IMR-90 (cell line): ENCODE results near the gene KCNJ6. TPM values are rescaled to one million over a fixed set of nuclear protein-coding genes. Genes with fewer than 3 reads are reported as not detected.

Experiments used
- ATAC-seq: fragments of 200-7000 bp; cut with Tn5 transposase; 2 replicates; pipeline ENCODE4 v1.9.1; 2020; ENCODE audit warnings: low read depth, mild to moderate bottlenecking, moderate library complexity
- BruUV-seq: library from RNA; stranded (reverse); fragments of 400-500 nt; replicated peaks from 2 replicates; lab custom pipeline; 2021; lab: Mats Ljungman, UMichigan
- CTCF ChIA-PET: fragments of 300-600 bp; formaldehyde crosslinking; extraction: SDS; loops from one replicate; lab custom pipeline; 2021; ENCODE audit warnings: antibody characterized with exemption; lab: Yijun Ruan, JAX
- POLR2A ChIA-PET: fragments of 300-600 bp; sonication (Branson Sonifier 250); formaldehyde crosslinking; loops from one replicate; lab custom pipeline; 2022; ENCODE audit warnings: antibody characterized with exemption; ENCODE audit not compliant: unreplicated experiment; lab: Charles Lee
- DNase-seq: peaks from one replicate; pipeline ENCODE4 v3.0.0; 2013
- H2AFZ ChIP-seq: replicated peaks from 2 replicates; pipeline ENCODE3; 2013; ENCODE audit warnings: low read length, mild to moderate bottlenecking; ENCODE audit not compliant: poor library complexity
- H2AK5ac ChIP-seq: 2 replicates; pipeline ENCODE4 v1.6.1; 2013; ENCODE audit warnings: low read depth, low read length, inconsistent platforms
- H2AK9ac ChIP-seq: replicated peaks from 2 replicates; pipeline ENCODE3; 2013; ENCODE audit warnings: mild to moderate bottlenecking, low read depth, low read length, moderate library complexity; ENCODE audit not compliant: poor library complexity
- H2BK120ac ChIP-seq: 2 replicates; pipeline ENCODE4 v1.6.1; 2013; ENCODE audit warnings: low read depth, low read length, inconsistent platforms
- H2BK15ac ChIP-seq: 3 replicates; pipeline ENCODE4 v1.6.1; 2013; ENCODE audit warnings: low read depth, low read length, inconsistent platforms
- H2BK20ac ChIP-seq: 2 replicates; pipeline ENCODE4 v1.6.1; 2013; ENCODE audit warnings: low read depth, mild to moderate bottlenecking, inconsistent platforms, low read length, moderate library complexity
- H2BK5ac ChIP-seq: 2 replicates; pipeline ENCODE4 v1.6.1; 2013; ENCODE audit warnings: mild to moderate bottlenecking, low read depth, low read length, inconsistent platforms; ENCODE audit not compliant: poor library complexity, severe bottlenecking
- H3K14ac ChIP-seq: replicated peaks from 2 replicates; pipeline ENCODE4 v1.6.1; 2013; ENCODE audit warnings: low read depth, low read length, inconsistent platforms
- H3K18ac ChIP-seq: 2 replicates; pipeline ENCODE4 v1.6.1; 2013; ENCODE audit warnings: low read depth, low read length, control low read depth
- H3K23ac ChIP-seq: 2 replicates; pipeline ENCODE4 v1.6.1; 2013; ENCODE audit warnings: low read depth, low read length, inconsistent platforms
- H3K27ac ChIP-seq: 2 replicates; pipeline ENCODE4 v1.5.1; 2013; ENCODE audit warnings: mild to moderate bottlenecking, control low read depth, low read length; ENCODE audit not compliant: insufficient read depth
- H3K27me3 ChIP-seq: 2 replicates; pipeline ENCODE4 v1.6.1; 2013; ENCODE audit warnings: low read length; ENCODE audit not compliant: control insufficient read depth, insufficient read depth
- H3K36me3 ChIP-seq: 2 replicates; pipeline ENCODE4 v1.6.1; 2013; ENCODE audit warnings: low read length, mixed read lengths; ENCODE audit not compliant: control insufficient read depth, insufficient read depth
- H3K4ac ChIP-seq: 2 replicates; pipeline ENCODE4 v1.6.1; 2013; ENCODE audit warnings: low read depth, low read length, inconsistent platforms
- H3K4me1 ChIP-seq: 2 replicates; pipeline ENCODE4 v1.6.1; 2013; ENCODE audit warnings: low read length, mixed read lengths; ENCODE audit not compliant: control insufficient read depth, insufficient read depth
- H3K4me2 ChIP-seq: 2 replicates; pipeline ENCODE4 v1.6.1; 2013; ENCODE audit warnings: low read depth, mild to moderate bottlenecking, control low read depth, low read length, moderate library complexity
- H3K4me3 ChIP-seq: 2 replicates; pipeline ENCODE4 v1.5.1; 2013; ENCODE audit warnings: low read depth, mild to moderate bottlenecking, control low read depth, low read length, moderate library complexity; ENCODE audit not compliant: insufficient read depth
- H3K56ac ChIP-seq: 2 replicates; pipeline ENCODE4 v1.6.1; 2013; ENCODE audit warnings: low read length, inconsistent platforms; ENCODE audit not compliant: insufficient read depth; ENCODE audit errors: extremely low read depth
- H3K79me1 ChIP-seq, 2 experiments: 2 replicates each; pipeline ENCODE4 v1.6.1; 2013; ENCODE audit warnings: low read length in 2 of 2, inconsistent platforms in 1 of 2, low read depth in 1 of 2
- H3K9ac ChIP-seq: 2 replicates; pipeline ENCODE4 v1.6.1; 2013; ENCODE audit warnings: low read depth, low read length, control low read depth
- H3K9me1 ChIP-seq: 2 replicates; pipeline ENCODE4 v1.6.1; 2013; ENCODE audit warnings: low read length, inconsistent platforms; ENCODE audit not compliant: insufficient read depth
- H3K9me3 ChIP-seq: 2 replicates; pipeline ENCODE4 v1.6.1; 2013; ENCODE audit warnings: low read length; ENCODE audit not compliant: control insufficient read depth, insufficient read depth
- H4K20me1 ChIP-seq: 2 replicates; pipeline ENCODE4 v1.6.1; 2013; ENCODE audit warnings: low read length, inconsistent platforms; ENCODE audit not compliant: insufficient read depth
- H4K5ac ChIP-seq: 2 replicates; pipeline ENCODE4 v1.6.1; 2013; ENCODE audit warnings: mild to moderate bottlenecking, low read depth, low read length, control low read depth
- H4K8ac ChIP-seq, 2 experiments: 2 replicates each; pipeline ENCODE4 v1.6.1; 2013; ENCODE audit warnings: low read depth in 2 of 2, low read length in 2 of 2, control low read depth in 1 of 2, inconsistent platforms in 1 of 2
- H4K91ac ChIP-seq: 2 replicates; pipeline ENCODE4 v1.6.1; 2013; ENCODE audit warnings: low read depth, low read length, inconsistent platforms; ENCODE audit not compliant: insufficient read depth
- CEBPB ChIP-seq: IDR thresholded peaks from 2 replicates; pipeline ENCODE4 v1.6.1; 2012; ENCODE audit warnings: low read depth, low read length, improper control_type of control experiment
- MAZ ChIP-seq: IDR thresholded peaks from 2 replicates; pipeline ENCODE4 v1.6.1; 2012; ENCODE audit warnings: low read depth, mild to moderate bottlenecking, low read length, improper control_type of control experiment, moderate library complexity, borderline replicate concordance
- MXI1 ChIP-seq: IDR thresholded peaks from 2 replicates; pipeline ENCODE4 v1.6.1; 2012; ENCODE audit warnings: low read depth, mild to moderate bottlenecking, low read length, moderate library complexity, borderline replicate concordance
- POLR2A ChIP-seq: IDR thresholded peaks from 2 replicates; pipeline ENCODE4 v1.6.1; 2012; ENCODE audit warnings: mild to moderate bottlenecking, low read depth, low read length
- RAD21 ChIP-seq: IDR thresholded peaks from 2 replicates; pipeline ENCODE4 v1.6.1; 2012; ENCODE audit warnings: low read length, improper control_type of control experiment
- RCOR1 ChIP-seq: IDR thresholded peaks from 2 replicates; pipeline ENCODE4 v1.6.1; 2012; ENCODE audit warnings: mild to moderate bottlenecking, low read length, improper control_type of control experiment; ENCODE audit not compliant: insufficient replicate concordance
- RFX5 ChIP-seq: IDR thresholded peaks from 2 replicates; pipeline ENCODE4 v1.8.0; 2012; ENCODE audit warnings: low read depth, mild to moderate bottlenecking, low read length, moderate library complexity
- SMC3 ChIP-seq: fragments of 150-350 bp; IDR thresholded peaks from 2 replicates; pipeline ENCODE4 v1.6.1; 2016; ENCODE audit warnings: low read depth, mild to moderate bottlenecking, antibody characterized with exemption, low read length, moderate library complexity
- WGBS, 2 experiments: methylation state at CpG; one replicate each; pipeline versions ENCODE4 v1.1.5 to v1.1.7; 2013; ENCODE audit warnings: missing lambda C conversion rate in 2 of 2; ENCODE audit not compliant: insufficient read length in 1 of 2; ENCODE audit errors: extremely low coverage in 2 of 2; 5-methylcytosine and 5-hydroxymethylcytosine counted together
- dilution Hi-C: fragments of 300-500 bp; cut with HindIII; formaldehyde crosslinking; loops from one replicate; pipeline ENCODE4 v1.14.3; 2018; ENCODE audit warnings: low sequenced_read_pairs; ENCODE audit not compliant: unreplicated experiment
- in situ Hi-C: fragments of 300-500 bp; cut with MboI; formaldehyde crosslinking; loops from 3 replicates; pipeline ENCODE4 v1.14.3; 2019; ENCODE audit warnings: low sequenced_read_pairs, inconsistent platforms, mixed read lengths
- intact Hi-C: fragments of 100-400 bp; cut with micrococcal nuclease; formaldehyde crosslinking; loops from 2 replicates; pipeline ENCODE4 v1.10.0; 2022
- polyA plus RNA-seq, 3 experiments: library from polyadenylated mRNA; depleted of rRNA; stranded (reverse); fragments of >200 nt; gene quantifications; 2 replicates each; pipeline ENCODE4 v1.2.3, GENCODE V29; 2012; ENCODE audit warnings: low replicate concordance in 1 of 3
- total RNA-seq: library from RNA; depleted of rRNA; stranded (reverse); fragments of >200 nt; gene quantifications from 2 replicates; pipeline ENCODE4 v1.2.3, GENCODE V29; 2012
- TF ChIP-seq, protein P1 (sequence below): fragments of 150-350 bp; IDR thresholded peaks from 2 replicates; pipeline ENCODE4 v1.6.1; 2017; ENCODE audit warnings: mild to moderate bottlenecking, antibody characterized with exemption, low read length, low read depth

KCNJ6 gene
- total and polyA plus RNA-seq, 2 of the 4 experiments (the other 2 are of a cell fraction), result under 0.01 to 0.02 TPM

GRCh38 chr21:37808261-37808660, 108.0 kb downstream of the KCNJ6 start:
- Histone ChIP-seq H2AK9ac (no peak overlapping the region), H3K27me3 (0 out of 2 replicates have a peak, but pooled peaks cover 1% of the 10 kb centered on the region), H3K36me3 (no peaks in the 10 kb centered on the region), H3K9me3 (peaks cover 4% of the 10 kb centered on the region; the same call in 1 of the 2 replicates), H3K27ac (no peak overlapping the region), H3K4me1 (peaks cover 3% of the 10 kb centered on the region), H3K9ac (no peak overlapping the region), H4K8ac (no peak overlapping the region), H3K79me1 (no peaks in the 10 kb centered on the region), H2BK5ac (no peak overlapping the region), H3K23ac (no peak overlapping the region), H3K4ac (no peak overlapping the region), H2BK120ac (no peak overlapping the region), H3K4me3 (no peak overlapping the region), H3K14ac (no peak overlapping the region), H3K4me2 (no peak overlapping the region), H2BK20ac (no peak overlapping the region), H4K20me1 (no peaks in the 10 kb centered on the region), H2AFZ (no peak overlapping the region), H2AK5ac (no peak overlapping the region), H3K9me1 (no peaks in the 10 kb centered on the region), H4K91ac (no peak overlapping the region), H2BK15ac (no peak overlapping the region), H3K18ac (no peak overlapping the region), H4K5ac (no peak overlapping the region), H3K56ac (no peak overlapping the region)
- dilution Hi-C loops (no loop called here), intact Hi-C loops (no loop called here), in situ Hi-C loops (no loop called here)
- DNase-seq (no peak), ATAC-seq (no peak)
- ChIA-PET POLR2A (no interaction called here), CTCF (no interaction called here)
- BruUV-seq, result no TSS peak
- TF ChIP-seq RFX5 (no peak), CEBPB (no peak), RAD21 (no peak), RCOR1 (no peak), MXI1 (no peak), SMC3 (no peak), POLR2A (no peak), MAZ (no peak)
- TF ChIP-seq, protein P1, sequence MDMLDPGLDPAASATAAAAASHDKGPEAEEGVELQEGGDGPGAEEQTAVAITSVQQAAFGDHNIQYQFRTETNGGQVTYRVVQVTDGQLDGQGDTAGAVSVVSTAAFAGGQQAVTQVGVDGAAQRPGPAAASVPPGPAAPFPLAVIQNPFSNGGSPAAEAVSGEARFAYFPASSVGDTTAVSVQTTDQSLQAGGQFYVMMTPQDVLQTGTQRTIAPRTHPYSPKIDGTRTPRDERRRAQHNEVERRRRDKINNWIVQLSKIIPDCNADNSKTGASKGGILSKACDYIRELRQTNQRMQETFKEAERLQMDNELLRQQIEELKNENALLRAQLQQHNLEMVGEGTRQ, result no peak
- no CpG with 5 or more reads among the region's 2 CpGs for WGBS, 2 experiments
